Ovary (tissue), 3 donors: Measurements from ENCODE around the gene BNIP3.

Experiments
- CTCF ChIP-seq, 3 donors: fragments of 450-650 bp in 2 of 3; fragments of 200-600 bp in 1 of 3; IDR thresholded peaks; one replicate each; pipeline versions ENCODE4 v1.5.1 to v1.8.0; 2016 to 2022; ENCODE audit warnings: antibody characterized with exemption in 3 of 3, mild to moderate bottlenecking in 1 of 3
- EP300 ChIP-seq: sonication (generic); formaldehyde crosslinking; IDR thresholded peaks from one replicate; pipeline ENCODE4 v1.6.1; 2017; ENCODE audit warnings: antibody characterized with exemption
- POLR2A ChIP-seq: fragments of 450-650 bp; IDR thresholded peaks from one replicate; pipeline ENCODE4 v1.6.1; 2017; ENCODE audit warnings: antibody characterized with exemption, mild to moderate bottlenecking, moderate library complexity
- donor health status: DM: no; HTN: no; CAD: no.

DNA sequence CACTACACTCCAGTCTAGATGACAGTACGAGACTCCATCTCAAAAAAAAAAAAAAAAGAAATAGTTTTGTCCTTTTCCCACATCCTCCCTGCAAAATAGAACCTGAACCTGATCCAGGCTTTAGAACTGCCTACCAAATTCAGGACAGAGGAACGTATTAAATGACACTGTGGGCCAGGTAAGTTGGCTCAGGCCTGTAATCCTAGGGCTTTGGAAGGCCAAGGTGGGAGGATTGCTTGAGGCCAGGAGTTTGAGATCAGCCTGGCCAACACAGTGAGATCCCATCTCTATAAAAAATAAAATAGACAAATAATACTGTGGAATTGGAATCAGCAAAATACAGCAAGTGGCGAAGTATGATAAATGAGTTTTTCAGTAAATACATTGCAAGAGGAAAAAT is 10.0 kb upstream of the BNIP3 start:
- TF ChIP-seq CTCF (IDR thresholded peaks at IDR 0.05) (no peak), POLR2A (no peak), EP300 (no peak)
